Calu3 (cell line): ENCODE measurements around the gene ANKFY1. TPM values are rescaled to one million over a fixed set of nuclear protein-coding genes. Genes with fewer than 3 reads are reported as not detected.
A peak's percentile ranks its signal among the peaks of the same experiment; 100 is the strongest.

ENCODE experiments used
- BruUV-seq: library from RNA; stranded (reverse); fragments of 400-500 nt; replicated peaks from 2 replicates; lab custom pipeline; 2021; lab: Mats Ljungman, UMichigan
- CTCF ChIA-PET: fragments of 300-600 bp; sonication (Branson Sonifier 250); formaldehyde crosslinking; loops from one replicate; lab custom pipeline; 2022; ENCODE audit warnings: antibody characterized with exemption; lab: Charles Lee
- DNase-seq: peaks from one replicate; pipeline ENCODE4 v3.0.0; 2022
- H3K27ac Mint-ChIP-seq: one replicate; pipeline ENCODE4 v1.8.0; 2022; ENCODE audit warnings: mixed read lengths; ENCODE audit not compliant: unreplicated experiment
- H3K27me3 Mint-ChIP-seq: one replicate; pipeline ENCODE4 v1.8.0; 2022; ENCODE audit warnings: mixed read lengths; ENCODE audit not compliant: unreplicated experiment
- H3K36me3 Mint-ChIP-seq: one replicate; pipeline ENCODE4 v1.8.0; 2022; ENCODE audit warnings: mild to moderate bottlenecking, moderate library complexity, mixed read lengths; ENCODE audit not compliant: insufficient read depth, unreplicated experiment
- H3K4me1 Mint-ChIP-seq: one replicate; pipeline ENCODE4 v1.8.0; 2022; ENCODE audit warnings: mild to moderate bottlenecking, low read depth, mixed read lengths; ENCODE audit not compliant: unreplicated experiment
- H3K4me3 Mint-ChIP-seq: one replicate; pipeline ENCODE4 v1.8.0; 2022; ENCODE audit warnings: mild to moderate bottlenecking, low read depth, moderate library complexity, mixed read lengths; ENCODE audit not compliant: unreplicated experiment
- H3K9me3 Mint-ChIP-seq: one replicate; pipeline ENCODE4 v1.8.0; 2022; ENCODE audit warnings: low read depth, mixed read lengths; ENCODE audit not compliant: unreplicated experiment
- CTCF ChIP-seq: fragments of 200-600 bp; IDR thresholded peaks from one replicate; pipeline ENCODE4 v1.8.0; 2022; ENCODE audit warnings: antibody characterized with exemption; ENCODE audit not compliant: unreplicated experiment
- intact Hi-C: fragments of 100-400 bp; cut with micrococcal nuclease; formaldehyde crosslinking; loops from one replicate; pipeline ENCODE4 v1.10.0; 2022; ENCODE audit not compliant: unreplicated experiment
- total RNA-seq: library from RNA; stranded (reverse); gene quantifications from 2 replicates; pipeline ENCODE4 v1.2.3, GENCODE V29; 2022

The ANKFY1 gene
- total RNA-seq, 1 experiment from 2014 or later, result 46.8 TPM

- Mint-ChIP-seq H3K36me3 (peaks cover 5% of the 10 kb centered on the region), H3K4me1 (no peaks in the 10 kb centered on the region), H3K27me3 (no peaks in the 10 kb centered on the region), H3K4me3 (no peak overlapping the region), H3K27ac (no peak overlapping the region), H3K9me3 (no peaks in the 10 kb centered on the region)
- intact Hi-C loops, result loop anchor here (1.0 kb wide), 1 partner anchor 197 kb away; no protein-coding TSS in a partner anchor
- no peak for DNase-seq
- TF ChIP-seq CTCF, result no peak
- BruUV-seq, result TSS peak; percentile 17
- CTCF ChIA-PET, result interaction anchor here (0.7 to 2.1 kb wide), 3 partner anchors 32 to 197 kb away, joined by 3 to 9 read pairs (median 7); no protein-coding TSS in a partner anchor
Observed at GRCh38 chr17:4215882-4216570, 47.8 kb downstream of the ANKFY1 start.

GRCh38 chr17:4214157-4214556 lies 49.6 kb downstream of the ANKFY1 start:
- DNase-seq, result no peak
- no peaks in the 10 kb centered on the region for H3K4me1 Mint-ChIP-seq
- H3K4me3 Mint-ChIP-seq, result no peak overlapping the region
- no peaks in the 10 kb centered on the region for H3K9me3 Mint-ChIP-seq
- H3K27me3 Mint-ChIP-seq, result no peaks in the 10 kb centered on the region
- intact Hi-C loops, result no loop called here
- H3K27ac Mint-ChIP-seq, result no peak overlapping the region
- CTCF ChIA-PET, result interaction anchor here (0.6 to 2.1 kb wide), 2 partner anchors 198 to 199 kb away, joined by 4 to 9 read pairs; no protein-coding TSS in a partner anchor
- peaks cover 10% of the 10 kb centered on the region for H3K36me3 Mint-ChIP-seq
- TF ChIP-seq CTCF, result no peak
- no TSS peak for BruUV-seq

- intact Hi-C loops, result no loop called here
- no TSS peak for BruUV-seq
- no peak for TF ChIP-seq CTCF
- H3K27ac Mint-ChIP-seq, result no peak overlapping the region
- DNase-seq, result no peak
- H3K4me3 Mint-ChIP-seq, result no peak overlapping the region
- CTCF ChIA-PET, result no interaction called here
- H3K4me1 Mint-ChIP-seq, result no peaks in the 10 kb centered on the region
- peaks cover 20% of the 10 kb centered on the region for H3K36me3 Mint-ChIP-seq
- no peaks in the 10 kb centered on the region for H3K9me3 Mint-ChIP-seq
- no peaks in the 10 kb centered on the region for H3K27me3 Mint-ChIP-seq
Observed at GRCh38 chr17:4209611-4210010, 54.2 kb downstream of the ANKFY1 start.

- H3K27me3 Mint-ChIP-seq, result no peaks in the 10 kb centered on the region
- CTCF ChIA-PET, result no interaction called here
Observed at GRCh38 chr17:4208238-4208637, 55.5 kb downstream of the ANKFY1 start.

More at GRCh38 chr17:4208238-4208637, 55.5 kb downstream of the ANKFY1 start:
- Mint-ChIP-seq H3K4me1 (no peaks in the 10 kb centered on the region), H3K4me3 (no peak overlapping the region), H3K36me3 (peaks cover 20% of the 10 kb centered on the region), H3K9me3 (no peaks in the 10 kb centered on the region), H3K27ac (no peak overlapping the region)
- no TSS peak for BruUV-seq
- TF ChIP-seq CTCF, result no peak
- intact Hi-C loops, result no loop called here
- DNase-seq, result no peak
